Frontal cortex (tissue), 4 donors: Measurements from ENCODE around the gene KLC1. TPM values are rescaled to one million over a fixed set of nuclear protein-coding genes. Genes with fewer than 3 reads are reported as not detected.
"Not testable (repeated sequence)": the region's sequence is repeated elsewhere in the genome, so short reads cannot be mapped to it uniquely, and the experiment has no call there.

Experiments used
- DNase-seq, 2 donors: peaks; one replicate each; pipeline ENCODE4 v3.0.0; 2012; ENCODE audit warnings: low spot score in 2 of 2
- FAIRE-seq: peaks from 2 replicates; lab custom pipeline; 2012; peaks lifted over from hg19 to GRCh38; lab: Jason Lieb, UNC
- total RNA-seq: library from RNA; depleted of rRNA; stranded (reverse); fragments of >200 nt; gene quantifications from one replicate; pipeline ENCODE4 v1.2.3, GENCODE V29; 2014
- donor health status: control.
- donor health status: control.
- donor health status: control.

Gene KLC1
- total RNA-seq = 322 TPM

GRCh38 chr14:103628684-103629502, at the start of gene KLC1:
Gene KLC1, plus strand, starts transcription at chr14:103629211. Its CDS starts 25,354 bp downstream, at chr14:103654565.
- peak; percentile 90 to 96 for DNase-seq
- FAIRE-seq = no peak

GRCh38 chr14:103581206-103581605, 47.8 kb upstream of the KLC1 start:
- FAIRE-seq = no peak
- DNase-seq = no peak

DNA sequence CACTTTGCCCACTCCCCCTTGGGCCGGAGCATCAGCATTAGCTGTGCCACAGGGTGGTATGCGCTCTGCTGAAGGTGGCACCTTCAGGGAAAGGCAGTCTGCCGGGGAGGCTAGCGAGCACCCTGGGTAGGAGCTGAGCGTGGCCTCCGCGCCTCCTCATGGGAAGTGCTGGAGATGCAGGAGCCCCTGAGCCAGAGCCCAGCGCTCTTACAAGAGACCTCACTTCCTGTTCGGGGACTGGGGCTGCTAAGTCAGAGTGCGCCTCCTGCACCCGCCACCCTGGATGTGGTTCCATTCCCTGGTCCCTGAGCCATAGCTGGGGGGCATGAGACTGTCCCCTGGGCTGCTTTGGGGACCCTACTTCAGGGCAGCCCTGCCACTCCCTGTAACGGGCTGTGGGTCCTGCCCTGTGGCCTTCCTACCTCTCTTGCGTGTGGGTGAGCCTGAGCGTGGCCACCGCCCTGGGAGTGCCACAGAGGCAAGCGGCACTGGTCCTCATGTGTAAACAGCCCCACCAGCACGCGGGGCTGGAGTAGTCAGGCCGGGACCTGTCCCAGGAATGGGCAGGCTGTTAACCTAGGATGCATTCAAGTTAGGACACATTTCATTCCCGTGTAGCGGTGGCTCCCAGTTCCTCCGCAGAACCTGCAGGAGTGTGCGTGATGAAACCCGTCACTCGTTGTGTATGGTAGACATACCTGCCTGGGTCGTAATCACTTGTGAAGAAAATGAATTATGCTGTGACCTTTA, 46.9 kb upstream of the KLC1 start:
- FAIRE-seq = no peak

GRCh38 chr14:103584326-103584915, 44.6 kb upstream of the KLC1 start:
- FAIRE-seq (no peak), DNase-seq (no peak)

More for the DNA sequence above, 46.9 kb upstream of the KLC1 start:
- no peak for DNase-seq

DNA sequence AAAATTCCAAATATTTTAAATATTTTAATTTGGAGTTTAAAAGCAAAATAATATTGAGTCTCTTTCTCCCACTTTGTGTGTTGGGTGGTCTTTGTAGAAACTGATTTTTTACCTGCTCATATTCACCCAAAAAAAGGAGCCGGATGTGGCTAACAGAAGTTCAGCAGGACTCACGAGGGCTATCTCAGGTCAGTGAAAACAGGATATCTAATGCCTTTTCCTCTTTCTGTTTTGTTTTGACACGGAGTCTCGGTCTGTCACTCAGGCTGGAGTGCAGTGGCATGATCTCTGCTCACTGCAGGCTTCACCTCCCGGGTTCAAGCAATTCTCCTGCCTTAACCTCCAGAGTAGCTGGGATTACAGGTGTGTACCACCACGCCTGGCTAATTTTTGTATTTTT, 35.4 kb upstream of the KLC1 start:
- FAIRE-seq (no peak), DNase-seq (no peak)

DNA sequence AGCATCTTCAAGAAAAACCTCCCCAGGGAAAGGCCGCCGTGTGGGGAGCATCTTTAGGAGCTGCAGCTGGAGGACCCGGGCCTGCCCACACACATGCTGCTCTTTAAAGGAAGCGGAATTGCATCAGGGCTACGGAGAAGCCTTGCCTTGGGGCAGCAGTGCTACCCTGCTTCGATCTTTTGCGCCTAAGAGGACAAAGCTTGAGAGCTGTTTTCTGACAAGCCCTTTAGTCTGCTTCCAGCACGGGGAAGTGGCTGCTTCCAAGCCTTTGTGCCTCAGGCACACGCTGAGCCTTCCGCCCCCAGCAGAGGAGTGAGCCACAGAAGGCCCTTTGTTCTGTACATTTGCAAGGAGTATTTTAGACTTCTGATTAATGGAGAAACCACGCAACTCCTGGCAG, 34.7 kb upstream of the KLC1 start:
- DNase-seq = peak; percentile 58 to 74
- peak; percentile 13 for FAIRE-seq

GRCh38 chr14:103597623-103598377, 31.2 kb upstream of the KLC1 start:
- DNase-seq (peak in 1 of 2 donors; percentile 67), FAIRE-seq (no peak)

DNA sequence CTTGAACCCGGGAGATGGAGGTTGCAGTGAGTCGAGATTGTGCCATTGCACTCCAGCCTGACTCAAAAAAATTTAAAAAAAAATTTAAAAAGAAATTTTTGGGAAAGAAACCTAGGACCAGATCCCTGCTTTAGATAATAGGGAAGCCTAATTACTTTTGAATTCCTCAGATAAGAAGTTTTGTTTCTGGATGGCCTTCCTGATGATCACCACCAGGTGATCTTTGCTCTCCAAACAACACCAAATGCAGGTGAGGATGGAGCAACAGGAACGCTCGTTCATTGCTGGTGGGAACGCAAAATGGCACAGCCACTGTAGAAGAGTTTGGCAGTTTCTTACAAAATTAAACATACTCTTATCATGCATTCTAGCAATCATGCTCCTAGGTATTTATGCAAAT, 28.5 kb upstream of the KLC1 start:
- FAIRE-seq = no peak
- DNase-seq = no peak

DNA sequence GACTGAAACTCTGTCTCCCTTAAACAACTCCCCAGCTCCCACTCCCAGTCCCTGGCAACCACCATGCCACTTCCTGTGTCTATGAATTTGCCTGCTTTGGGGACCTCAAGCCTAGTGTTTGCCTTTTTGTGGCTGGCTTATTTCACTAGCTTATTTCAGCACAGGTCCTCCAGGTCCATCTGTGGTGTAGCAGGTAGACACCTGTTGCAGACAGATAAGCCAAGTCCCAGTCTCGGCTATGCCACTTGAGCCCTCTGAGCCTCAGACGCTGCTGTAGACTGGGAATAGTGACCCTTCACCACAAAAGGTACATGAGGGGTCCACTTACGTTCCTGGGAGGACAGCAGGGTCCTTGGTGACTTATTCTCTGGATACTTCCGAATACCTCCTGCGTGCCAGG, 24.4 kb upstream of the KLC1 start:
- DNase-seq = no peak
- FAIRE-seq = no peak

DNA sequence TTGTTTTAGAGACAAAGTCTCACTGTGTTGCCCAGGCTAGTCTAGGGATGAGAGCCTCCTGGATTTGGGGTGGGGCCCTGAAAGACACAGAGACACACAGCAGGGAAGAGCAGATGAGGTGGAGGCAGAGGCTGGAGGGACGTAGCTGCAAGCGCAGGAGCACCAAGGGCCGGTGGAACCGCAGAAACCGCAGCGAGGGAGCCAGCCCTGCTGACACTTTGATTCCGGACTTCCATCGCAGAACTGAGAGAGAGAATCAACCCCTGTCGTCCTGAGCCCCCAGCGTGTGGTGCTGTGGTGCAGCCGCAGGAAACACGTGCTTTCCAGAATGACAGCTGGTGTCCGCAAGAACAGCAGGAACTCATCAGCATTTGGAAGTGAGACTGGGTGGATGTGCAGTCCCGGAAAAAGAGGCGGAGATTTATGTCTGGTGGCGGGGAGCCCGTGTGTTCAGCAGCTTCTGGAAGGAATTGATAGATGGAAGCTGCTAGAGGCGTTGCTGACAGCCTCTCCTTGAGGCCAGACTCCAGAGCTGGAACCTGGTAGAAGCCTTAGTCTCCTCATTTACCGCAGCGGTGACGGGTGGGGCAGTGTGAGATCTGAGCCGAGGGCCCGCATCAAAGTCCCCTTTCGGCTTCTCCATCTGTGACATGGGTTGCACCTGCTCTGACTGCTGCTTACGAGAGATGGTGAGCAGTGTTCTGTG, 21.9 kb upstream of the KLC1 start:
- FAIRE-seq (no peak), DNase-seq (peak; percentile 53 to 77)

DNA sequence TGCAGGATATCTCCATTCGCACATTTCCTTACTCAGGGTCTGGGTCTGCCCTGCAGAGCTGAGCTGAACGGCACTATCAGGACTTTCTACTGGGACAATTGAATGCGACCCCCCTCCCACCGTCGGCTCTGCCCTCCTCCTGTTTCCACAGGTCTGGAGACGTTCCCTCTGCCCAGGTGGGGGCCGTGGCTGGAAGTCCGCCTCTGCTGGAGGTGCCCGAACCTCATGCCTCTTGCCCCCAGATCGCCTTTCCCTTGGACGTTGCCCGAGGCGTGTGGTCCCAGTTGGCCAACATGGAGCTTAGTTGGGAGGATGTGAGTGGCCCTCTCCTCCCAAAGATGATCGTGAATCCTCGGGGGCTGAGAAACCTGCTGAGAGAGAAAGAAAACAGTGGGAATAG, 21.2 kb upstream of the KLC1 start:
- FAIRE-seq (no peak), DNase-seq (no peak)

- not testable (repeated sequence) for FAIRE-seq, DNase-seq
Measured at GRCh38 chr14:103609081-103609480, 19.9 kb upstream of the KLC1 start.

DNA sequence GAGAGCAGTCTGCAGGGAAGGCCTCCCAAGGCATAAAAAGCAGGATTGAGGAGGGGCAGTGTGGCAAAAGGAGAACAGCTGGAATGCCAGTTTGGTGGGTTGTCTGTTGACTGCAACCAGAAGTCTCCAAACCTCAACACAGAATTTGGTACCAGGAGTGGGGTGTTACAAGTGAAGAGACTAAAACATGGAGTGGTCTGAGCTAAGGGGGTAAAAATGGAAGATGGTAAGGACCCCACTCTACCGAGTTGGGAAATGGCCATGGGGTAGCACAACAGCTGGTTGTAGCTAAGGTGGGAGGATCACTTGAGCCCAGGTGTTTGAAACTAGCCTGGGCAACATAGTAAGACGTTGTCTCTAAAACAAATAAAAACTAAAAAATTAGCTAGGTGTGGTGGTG, 17.8 kb upstream of the KLC1 start:
- no peak for DNase-seq
- no peak for FAIRE-seq

DNA sequence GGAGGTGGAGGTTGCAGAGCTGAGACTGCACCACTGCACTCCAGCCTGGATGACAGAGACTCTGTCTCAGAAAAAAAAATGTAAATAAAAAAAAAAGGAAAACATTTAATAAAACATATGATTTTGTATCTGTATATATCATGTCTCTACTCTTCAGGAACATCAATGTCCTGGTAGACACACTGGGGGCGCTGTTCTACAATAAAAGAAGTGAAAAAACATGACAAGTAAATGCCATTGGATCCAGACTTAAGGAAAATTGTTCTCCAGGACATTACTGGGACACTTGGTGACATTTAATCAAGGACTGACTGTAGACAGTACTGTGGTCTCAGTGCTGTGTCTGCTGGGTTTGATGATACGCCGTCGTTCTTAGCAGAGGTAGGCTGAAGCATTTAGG, 15.5 kb upstream of the KLC1 start:
- DNase-seq (no peak), FAIRE-seq (no peak)

- no peak for DNase-seq
- FAIRE-seq = no peak
Measured at GRCh38 chr14:103616635-103617300, 12.2 kb upstream of the KLC1 start.

GRCh38 chr14:103619057-103619456, 10.0 kb upstream of the KLC1 start:
- FAIRE-seq = no peak

DNA sequence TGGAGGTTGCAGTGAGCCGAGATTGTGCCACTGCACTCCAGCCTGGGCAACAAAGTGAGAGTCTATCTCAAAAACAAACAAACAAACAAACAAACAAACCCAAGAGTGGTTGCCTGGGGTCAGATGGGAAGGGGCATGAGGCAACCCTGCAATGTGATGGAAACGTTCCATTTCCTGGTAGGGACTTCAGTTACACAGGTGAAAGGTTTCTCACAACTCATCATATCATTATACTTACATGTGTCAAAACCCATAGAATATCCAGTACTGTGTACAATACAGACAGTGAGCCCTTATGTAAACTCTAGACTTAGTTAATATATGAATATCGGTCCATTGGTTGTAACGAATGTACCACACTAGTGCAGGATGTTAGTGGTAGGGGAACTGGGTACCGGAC, 7.2 kb upstream of the KLC1 start:
- DNase-seq (no peak), FAIRE-seq (no peak)

More at GRCh38 chr14:103619057-103619456, 10.0 kb upstream of the KLC1 start:
- DNase-seq = no peak

DNA sequence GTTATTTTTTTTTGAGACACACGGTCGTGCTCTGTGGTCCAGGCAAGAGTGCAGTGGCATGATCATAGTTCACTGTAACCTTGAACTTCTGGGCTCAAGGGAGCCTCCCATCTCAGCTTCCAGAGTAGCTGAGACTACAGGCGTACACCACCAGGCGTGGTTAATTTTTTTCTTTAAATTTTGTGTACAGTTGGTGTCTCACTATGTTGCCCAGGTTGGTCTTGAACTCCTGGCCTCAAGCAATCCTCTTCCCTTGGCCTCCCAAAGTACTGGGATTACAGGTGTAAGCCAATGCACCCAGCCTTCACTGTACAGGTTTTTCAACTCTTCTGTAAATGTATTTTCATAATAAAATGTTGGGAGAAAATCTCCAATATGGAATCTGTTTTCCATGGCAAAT, 5.7 kb upstream of the KLC1 start:
- FAIRE-seq = no peak

GRCh38 chr14:103623883-103624482, 5.0 kb upstream of the KLC1 start:
- FAIRE-seq (no peak), DNase-seq (no peak)

More for the DNA sequence above, 5.7 kb upstream of the KLC1 start:
- no peak for DNase-seq
